Peyer's patch (tissue), 4 donors: ENCODE results near the gene TMEM59L. TPM values are rescaled to one million over a fixed set of nuclear protein-coding genes. Genes with fewer than 3 reads are reported as not detected.
A peak's percentile ranks its signal among the peaks of the same experiment; 100 is the strongest.

Source experiments
- DNase-seq, 3 donors: peaks; one replicate each; pipeline ENCODE4 v3.0.0-alpha.2; 2017 to 2019
- H3K27ac ChIP-seq, 4 donors: fragments of 200-600 bp; sonication (generic); one replicate each; pipeline ENCODE4 v1.5.1; 2016 to 2019
- H3K27me3 ChIP-seq, 2 donors: fragments of 200-600 bp; sonication (generic); one replicate each; pipeline ENCODE4 v1.5.1; 2019
- H3K36me3 ChIP-seq, 3 donors: fragments of 200-600 bp; sonication (generic); one replicate each; pipeline ENCODE4 v1.5.1; 2016 to 2019
- H3K4me1 ChIP-seq, 4 donors: fragments of 200-600 bp; sonication (generic); one replicate each; pipeline ENCODE4 v1.5.1; 2016 to 2019
- H3K4me3 ChIP-seq, 4 donors: fragments of 200-600 bp; sonication (generic); 1 replicate in 3 of 4; 2 replicates in 1 of 4; pipeline ENCODE4 v1.5.1; 2016 to 2019; ENCODE audit warnings: mild to moderate bottlenecking in 1 of 4
- H3K9me3 ChIP-seq, 4 donors: fragments of 200-600 bp; sonication (generic); one replicate each; pipeline ENCODE4 v1.5.1; 2016 to 2019; ENCODE audit warnings: mild to moderate bottlenecking in 1 of 4
- POLR2A ChIP-seq, 2 donors: fragments of 450-650 bp; IDR thresholded peaks; one replicate each; pipeline ENCODE4 v1.5.1; 2017; ENCODE audit warnings: antibody characterized with exemption in 2 of 2, mild to moderate bottlenecking in 2 of 2, moderate library complexity in 2 of 2
- total RNA-seq, 4 donors: library from RNA; depleted of rRNA; stranded (reverse); fragments of >200 nt; gene quantifications; one replicate each; pipeline ENCODE4 v1.1.0, GENCODE V29; 2016
- TF ChIP-seq, protein P1 (sequence below), 6 experiments: fragments of 450-650 bp in 4 of 6; fragments of 200-600 bp in 2 of 6; sonication (generic) in 1 of 6; IDR thresholded peaks; one replicate each; pipeline ENCODE4 v1.5.1; 2017 to 2019; ENCODE audit warnings: antibody characterized with exemption in 6 of 6, mild to moderate bottlenecking in 3 of 6, moderate library complexity in 1 of 6

Gene TMEM59L
- total RNA-seq, 4 donors from 2014 or later = 0.70 to 2.0 (median 1.7) TPM; not detected in 1

- DNase-seq = peak in 1 of 3 donors; percentile 43
- TF ChIP-seq, protein P1, sequence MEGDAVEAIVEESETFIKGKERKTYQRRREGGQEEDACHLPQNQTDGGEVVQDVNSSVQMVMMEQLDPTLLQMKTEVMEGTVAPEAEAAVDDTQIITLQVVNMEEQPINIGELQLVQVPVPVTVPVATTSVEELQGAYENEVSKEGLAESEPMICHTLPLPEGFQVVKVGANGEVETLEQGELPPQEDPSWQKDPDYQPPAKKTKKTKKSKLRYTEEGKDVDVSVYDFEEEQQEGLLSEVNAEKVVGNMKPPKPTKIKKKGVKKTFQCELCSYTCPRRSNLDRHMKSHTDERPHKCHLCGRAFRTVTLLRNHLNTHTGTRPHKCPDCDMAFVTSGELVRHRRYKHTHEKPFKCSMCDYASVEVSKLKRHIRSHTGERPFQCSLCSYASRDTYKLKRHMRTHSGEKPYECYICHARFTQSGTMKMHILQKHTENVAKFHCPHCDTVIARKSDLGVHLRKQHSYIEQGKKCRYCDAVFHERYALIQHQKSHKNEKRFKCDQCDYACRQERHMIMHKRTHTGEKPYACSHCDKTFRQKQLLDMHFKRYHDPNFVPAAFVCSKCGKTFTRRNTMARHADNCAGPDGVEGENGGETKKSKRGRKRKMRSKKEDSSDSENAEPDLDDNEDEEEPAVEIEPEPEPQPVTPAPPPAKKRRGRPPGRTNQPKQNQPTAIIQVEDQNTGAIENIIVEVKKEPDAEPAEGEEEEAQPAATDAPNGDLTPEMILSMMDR (IDR thresholded peaks at IDR 0.05) = no peak
- TF ChIP-seq POLR2A (IDR thresholded peaks at IDR 0.05) = no peak
- Histone ChIP-seq H3K27me3 (no peaks in the 10 kb centered on the region), H3K4me1 (peaks cover 0 to 21% (median 1%) of the 10 kb centered on the region in 4 donors), H3K27ac (peak overlapping the region in 3 of 4 donors; percentile 68 to 86 (median 78)), H3K9me3 (no peaks in the 10 kb centered on the region), H3K36me3 (no peaks in the 10 kb centered on the region), H3K4me3 (no peak overlapping the region)
These were observed 39.1 kb downstream of the TMEM59L start for GRCh38 chr19:18651733-18652132.

DNA sequence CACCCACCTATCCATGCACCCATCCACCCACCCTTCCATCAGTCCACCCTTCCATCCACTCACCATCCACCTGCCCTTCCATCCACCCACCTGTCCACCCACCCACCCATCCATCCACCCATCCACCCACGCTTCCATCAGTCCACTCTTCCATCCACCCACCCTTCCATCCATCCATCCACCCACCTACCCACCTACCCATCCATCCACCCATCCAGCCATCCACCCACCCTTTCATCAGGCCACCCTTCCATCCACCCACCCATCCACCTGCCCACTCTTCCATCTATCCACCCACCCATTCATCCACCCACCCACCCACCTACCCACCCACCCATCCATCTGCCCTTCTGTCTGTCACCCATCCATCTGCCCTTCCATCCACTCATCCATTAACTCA lies 41.2 kb downstream of the TMEM59L start:
- H3K4me3 ChIP-seq = no peak overlapping the region
- no peak overlapping the region for H3K27ac ChIP-seq
- no peaks in the 10 kb centered on the region for H3K36me3 ChIP-seq
- DNase-seq = no peak
- no peaks in the 10 kb centered on the region for H3K27me3 ChIP-seq
- TF ChIP-seq, protein P1 (IDR thresholded peaks at IDR 0.05) = no peak
- no peak for TF ChIP-seq POLR2A (IDR thresholded peaks at IDR 0.05)
- peaks cover 0 to 27% (median 0%) of the 10 kb centered on the region in 4 donors for H3K4me1 ChIP-seq
- H3K9me3 ChIP-seq = no peaks in the 10 kb centered on the region

- peaks cover 0 to 23% (median 2%) of the 10 kb centered on the region in 4 donors for H3K4me1 ChIP-seq
- H3K27ac ChIP-seq = no peak overlapping the region
- no peaks in the 10 kb centered on the region for H3K36me3 ChIP-seq
- no peaks in the 10 kb centered on the region for H3K9me3 ChIP-seq
- H3K4me3 ChIP-seq = no peak overlapping the region
- no peak for DNase-seq
- H3K27me3 ChIP-seq = no peaks in the 10 kb centered on the region
- TF ChIP-seq, protein P1 (IDR thresholded peaks at IDR 0.05) = no peak
- no peak for TF ChIP-seq POLR2A (IDR thresholded peaks at IDR 0.05)
These were observed 41.8 kb downstream of the TMEM59L start for GRCh38 chr19:18654469-18654868.

DNA sequence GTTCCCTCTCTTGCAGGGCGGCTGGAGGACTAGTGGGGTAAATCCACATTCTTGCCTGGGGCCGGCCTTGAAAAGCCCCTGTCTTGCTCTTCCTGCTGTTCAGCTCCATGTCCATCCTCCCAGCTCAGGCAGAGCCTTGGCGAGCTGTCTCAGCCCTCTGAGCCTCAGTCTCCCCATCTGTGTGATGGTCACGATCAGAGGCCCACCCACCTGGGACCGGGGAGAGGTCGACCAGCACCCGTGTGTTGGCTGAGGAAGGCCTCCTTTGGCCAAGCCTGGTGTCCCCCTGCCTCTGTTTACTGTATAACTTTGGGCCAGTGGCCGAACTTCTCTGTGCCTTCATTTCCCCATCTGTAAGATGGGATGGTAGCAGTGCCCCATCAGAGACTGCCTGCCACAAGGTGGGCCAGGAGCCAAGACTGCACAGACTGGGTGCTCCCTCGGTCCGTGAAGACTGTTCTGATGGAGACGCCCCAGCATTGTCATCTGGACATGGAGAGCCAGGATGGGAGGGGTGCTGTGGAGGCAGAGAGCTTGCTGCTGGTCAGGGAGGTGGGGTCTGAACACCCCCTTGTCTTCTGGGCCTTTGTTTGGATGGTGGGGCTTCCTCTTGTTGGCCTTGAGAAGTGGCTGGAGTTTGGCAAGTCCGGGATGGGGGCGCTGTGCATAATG lies 42.6 kb downstream of the TMEM59L start:
- Histone ChIP-seq H3K4me1 (peaks cover 0 to 27% (median 3%) of the 10 kb centered on the region in 4 donors), H3K4me3 (no peak overlapping the region), H3K9me3 (no peaks in the 10 kb centered on the region), H3K27me3 (no peaks in the 10 kb centered on the region), H3K27ac (no peak overlapping the region), H3K36me3 (no peaks in the 10 kb centered on the region)
- TF ChIP-seq, protein P1 (IDR thresholded peaks at IDR 0.05) = no peak
- no peak for TF ChIP-seq POLR2A (IDR thresholded peaks at IDR 0.05)
- DNase-seq = no peak

- Histone ChIP-seq H3K9me3 (no peaks in the 10 kb centered on the region), H3K27me3 (no peaks in the 10 kb centered on the region), H3K36me3 (no peaks in the 10 kb centered on the region), H3K27ac (no peak overlapping the region), H3K4me3 (no peak overlapping the region), H3K4me1 (peaks cover 0 to 22% (median 3%) of the 10 kb centered on the region in 4 donors)
- TF ChIP-seq, protein P1 (IDR thresholded peaks at IDR 0.05) = no peak
- TF ChIP-seq POLR2A (IDR thresholded peaks at IDR 0.05) = no peak
- no peak for DNase-seq
These were observed 43.8 kb downstream of the TMEM59L start for GRCh38 chr19:18656337-18657086.
